ENCODE measurements around the gene RNF5.

The RNF5 gene

DNA sequence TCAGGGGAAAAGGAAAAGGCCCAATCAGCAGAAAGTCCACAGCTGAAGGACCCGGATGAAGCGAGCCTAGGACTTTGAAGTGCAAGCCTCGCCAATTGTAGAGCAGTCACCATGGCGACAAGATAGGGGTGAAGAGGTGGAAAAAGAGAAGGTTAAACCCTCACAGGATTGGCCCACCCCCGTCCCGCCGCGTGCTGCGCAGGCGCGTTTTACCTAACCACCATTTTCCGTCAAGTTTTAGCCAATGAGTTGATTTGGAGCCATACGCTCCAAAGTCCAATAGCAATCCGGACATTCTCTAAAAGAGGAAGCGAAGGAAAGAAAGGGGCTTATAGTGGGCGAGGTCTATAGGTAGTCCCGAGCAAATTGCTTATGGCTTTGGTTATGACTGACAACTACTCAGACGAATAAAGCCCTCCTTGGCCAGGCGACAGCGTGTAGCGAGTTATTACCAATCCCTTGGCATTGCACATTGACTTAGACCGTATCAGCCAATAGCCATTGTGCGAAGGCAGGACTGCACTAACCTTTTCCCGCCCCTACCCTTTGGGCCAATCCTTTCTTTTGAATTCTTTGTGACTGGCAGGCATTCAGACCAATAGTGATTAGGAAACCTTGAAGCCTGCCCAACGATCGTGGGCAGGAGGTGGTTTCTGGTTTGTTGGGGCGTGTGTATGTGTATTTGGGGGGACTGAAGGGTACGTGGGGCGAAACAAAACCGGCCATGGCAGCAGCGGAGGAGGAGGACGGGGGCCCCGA is at the start of gene RNF5:
Gene RNF5 (plus strand): TSS at position 618 of the 759 bp plus-strand sequence. CDS start 107 bp downstream, at position 725.
- peak; percentile 89 for DNase-seq (ENCODE audit: extremely low spot score)
- no peak for TF ChIP-seq FOXK2 (IDR thresholded peaks at IDR 0.05)
- TF ChIP-seq, protein P1, sequence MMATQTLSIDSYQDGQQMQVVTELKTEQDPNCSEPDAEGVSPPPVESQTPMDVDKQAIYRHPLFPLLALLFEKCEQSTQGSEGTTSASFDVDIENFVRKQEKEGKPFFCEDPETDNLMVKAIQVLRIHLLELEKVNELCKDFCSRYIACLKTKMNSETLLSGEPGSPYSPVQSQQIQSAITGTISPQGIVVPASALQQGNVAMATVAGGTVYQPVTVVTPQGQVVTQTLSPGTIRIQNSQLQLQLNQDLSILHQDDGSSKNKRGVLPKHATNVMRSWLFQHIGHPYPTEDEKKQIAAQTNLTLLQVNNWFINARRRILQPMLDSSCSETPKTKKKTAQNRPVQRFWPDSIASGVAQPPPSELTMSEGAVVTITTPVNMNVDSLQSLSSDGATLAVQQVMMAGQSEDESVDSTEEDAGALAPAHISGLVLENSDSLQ (IDR thresholded peaks at IDR 0.05) = peak; percentile 100
- TF ChIP-seq CTBP1 (IDR thresholded peaks at IDR 0.05; ENCODE audit: borderline replicate concordance) = no peak
- no peak for TF ChIP-seq SUZ12 (IDR thresholded peaks at IDR 0.05)
- no peak for TF ChIP-seq TARDBP (IDR thresholded peaks at IDR 0.05)
- peak; percentile 78 for TF ChIP-seq L3MBTL2 (conservative IDR thresholded peaks at IDR 0.05)
- no peak for TF ChIP-seq LEF1 (IDR thresholded peaks at IDR 0.05; ENCODE audit: borderline replicate concordance)
- TF ChIP-seq ZNF384 (IDR thresholded peaks at IDR 0.05) = no peak
- ChIA-PET POLR2A (interaction anchor here (0.9 to 4.9 kb wide), 19 partner anchors 10 to 794 kb away, joined by 3 to 153 read pairs (median 4); partner anchors contain the start of genes ATF6B, DDX39B, DXO and EGFL8), CTCF (interaction anchor here (0.9 to 1.2 kb wide), 2 partner anchors 19 to 61 kb away, joined by 4 read pairs; no protein-coding TSS in a partner anchor)

GRCh38 chr6:32128751-32129296 is 49.4 kb upstream of the RNF5 start:
- no peak for DNase-seq (ENCODE audit: extremely low spot score)
- ChIA-PET POLR2A (interaction anchor here (0.6 to 4.3 kb wide), 14 partner anchors 10 to 348 kb away, joined by 3 to 57 read pairs (median 8); partner anchors contain the start of genes AGPAT1, PBX2, PRRT1 and RNF5), CTCF (interaction anchor here (0.7 to 1.9 kb wide), 2 partner anchors 10 to 316 kb away, joined by 7 read pairs; no protein-coding TSS in a partner anchor)
- no peak for TF ChIP-seq L3MBTL2 (conservative IDR thresholded peaks at IDR 0.05)
- no peak for TF ChIP-seq LEF1 (IDR thresholded peaks at IDR 0.05; ENCODE audit: borderline replicate concordance)
- no peak for TF ChIP-seq FOXA1 (IDR thresholded peaks at IDR 0.05)
- no peak for TF ChIP-seq FOXK2 (IDR thresholded peaks at IDR 0.05)
- no peak for TF ChIP-seq SUZ12 (IDR thresholded peaks at IDR 0.05)
- no peak for TF ChIP-seq ARNT (IDR thresholded peaks at IDR 0.05)
- TF ChIP-seq TARDBP (IDR thresholded peaks at IDR 0.05) = no peak
- TF ChIP-seq, protein P1 (IDR thresholded peaks at IDR 0.05) = no peak
- TF ChIP-seq ELF4 (IDR thresholded peaks at IDR 0.05) = no peak
- TF ChIP-seq HDGF (IDR thresholded peaks at IDR 0.05; ENCODE audit: borderline replicate concordance) = no peak
- no peak for TF ChIP-seq FOXM1 (IDR thresholded peaks at IDR 0.05; ENCODE audit: borderline replicate concordance)
- TF ChIP-seq ZNF384 (IDR thresholded peaks at IDR 0.05) = no peak
- TF ChIP-seq CTBP1 (IDR thresholded peaks at IDR 0.05; ENCODE audit: borderline replicate concordance) = no peak
- no peak for TF ChIP-seq BHLHE40 (IDR thresholded peaks at IDR 0.05; ENCODE audit: borderline replicate concordance)
- no peak for TF ChIP-seq NFRKB (IDR thresholded peaks at IDR 0.05)
- TF ChIP-seq SP1 (IDR thresholded peaks at IDR 0.05) = no peak

DNA sequence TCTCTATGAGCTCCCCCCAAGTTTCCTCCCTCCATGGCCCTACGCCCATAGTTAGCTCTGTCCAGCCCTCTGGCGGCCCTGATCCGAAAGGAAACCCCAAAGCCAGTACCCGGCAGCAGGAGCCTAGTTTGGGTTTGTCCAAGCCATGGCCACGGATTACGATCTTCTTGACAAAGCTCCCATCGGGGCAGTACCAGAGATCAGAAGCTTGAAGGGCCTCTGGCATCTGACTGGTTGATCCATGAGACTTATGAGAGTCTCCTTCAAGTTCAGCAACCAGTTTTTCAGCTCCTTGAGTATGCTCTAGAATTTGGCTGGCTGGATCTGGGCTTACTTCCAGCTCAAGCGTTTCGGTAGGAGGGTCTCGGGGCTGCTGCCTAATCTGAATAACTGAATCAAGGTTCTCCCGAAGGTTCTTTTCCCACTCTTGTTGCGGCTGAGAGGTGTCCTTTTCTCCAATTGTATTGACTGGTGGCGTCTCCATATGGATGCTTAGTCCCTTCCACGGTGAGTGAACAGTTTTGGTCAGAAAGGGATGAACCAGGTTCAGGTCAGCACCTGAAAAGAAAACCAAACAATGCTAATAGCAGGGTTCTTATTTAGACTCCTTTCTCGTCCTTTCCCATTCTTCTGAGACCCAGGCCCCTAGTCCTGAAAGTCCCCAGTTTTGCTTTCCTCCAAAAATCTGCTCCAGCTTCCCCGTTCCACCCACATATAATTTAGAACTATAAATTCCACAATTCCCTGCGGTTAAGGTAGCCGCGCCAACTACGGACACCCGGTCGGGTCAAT is 48.7 kb upstream of the RNF5 start:
- no peak for DNase-seq (ENCODE audit: extremely low spot score)
- POLR2A ChIA-PET = interaction anchor here (1.0 to 4.3 kb wide), 17 partner anchors 9 to 842 kb away, joined by 3 to 57 read pairs (median 8); partner anchors contain the start of genes AGPAT1, PBX2, PRRT1 and RNF5
- CTCF ChIA-PET = interaction anchor here (1.9 kb wide), 1 partner anchor 11 kb away, joined by 7 read pairs; no protein-coding TSS in a partner anchor
- no peak for TF ChIP-seq NFRKB (IDR thresholded peaks at IDR 0.05)
- TF ChIP-seq HDGF (IDR thresholded peaks at IDR 0.05; ENCODE audit: borderline replicate concordance) = no peak
- no peak for TF ChIP-seq FOXK2 (IDR thresholded peaks at IDR 0.05)
- TF ChIP-seq ARNT (IDR thresholded peaks at IDR 0.05) = no peak
- TF ChIP-seq ZNF384 (IDR thresholded peaks at IDR 0.05) = no peak
- no peak for TF ChIP-seq LEF1 (IDR thresholded peaks at IDR 0.05; ENCODE audit: borderline replicate concordance)
- no peak for TF ChIP-seq CTBP1 (IDR thresholded peaks at IDR 0.05; ENCODE audit: borderline replicate concordance)
- TF ChIP-seq, protein P1 (IDR thresholded peaks at IDR 0.05) = no peak
- TF ChIP-seq FOXM1 (IDR thresholded peaks at IDR 0.05; ENCODE audit: borderline replicate concordance) = no peak
- TF ChIP-seq L3MBTL2 (conservative IDR thresholded peaks at IDR 0.05) = no peak
- TF ChIP-seq SP1 (IDR thresholded peaks at IDR 0.05) = no peak
- no peak for TF ChIP-seq SUZ12 (IDR thresholded peaks at IDR 0.05)

GRCh38 chr6:32131439-32131948 is 46.7 kb upstream of the RNF5 start:
- TF ChIP-seq TARDBP (IDR thresholded peaks at IDR 0.05) (no peak), HDGF (IDR thresholded peaks at IDR 0.05; ENCODE audit: borderline replicate concordance) (no peak), ELF4 (IDR thresholded peaks at IDR 0.05) (no peak), CTBP1 (IDR thresholded peaks at IDR 0.05; ENCODE audit: borderline replicate concordance) (no peak), SUZ12 (IDR thresholded peaks at IDR 0.05) (no peak), L3MBTL2 (conservative IDR thresholded peaks at IDR 0.05) (no peak), FOXK2 (IDR thresholded peaks at IDR 0.05) (no peak), NFRKB (IDR thresholded peaks at IDR 0.05) (no peak)
- ChIA-PET CTCF (no interaction called here), POLR2A (interaction anchor here (0.7 to 4.3 kb wide), 6 partner anchors 9 to 60 kb away, joined by 3 to 57 read pairs (median 12); partner anchors contain the start of genes AGPAT1 and PRRT1)
- DNase-seq (ENCODE audit: extremely low spot score) = no peak

DNA sequence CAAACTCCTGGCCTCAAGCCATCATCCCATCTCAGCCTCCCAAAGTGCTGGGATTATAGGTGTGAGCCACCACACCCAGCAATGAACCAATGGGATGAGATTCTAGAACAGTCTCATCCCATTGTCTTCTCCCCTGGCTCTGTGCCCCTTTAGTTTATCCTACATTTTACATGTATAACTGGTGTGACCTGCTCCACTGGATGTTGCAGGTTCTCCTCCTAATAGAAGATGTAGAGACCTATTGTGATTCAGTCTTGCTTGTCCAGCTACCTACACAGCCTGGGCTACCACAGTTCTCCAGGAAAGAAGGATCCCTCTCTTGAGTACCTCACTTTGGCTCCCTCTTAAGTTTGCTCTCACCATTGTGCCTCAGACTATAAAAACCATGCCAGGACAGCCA is 46.1 kb upstream of the RNF5 start:
- TF ChIP-seq ELF4 (IDR thresholded peaks at IDR 0.05) (no peak), SUZ12 (IDR thresholded peaks at IDR 0.05) (no peak), FOXA1 (IDR thresholded peaks at IDR 0.05) (no peak), FOXK2 (IDR thresholded peaks at IDR 0.05) (no peak), NFRKB (IDR thresholded peaks at IDR 0.05) (no peak), SP1 (IDR thresholded peaks at IDR 0.05) (no peak), BHLHE40 (IDR thresholded peaks at IDR 0.05; ENCODE audit: borderline replicate concordance) (no peak), ARNT (IDR thresholded peaks at IDR 0.05) (no peak), FOXM1 (IDR thresholded peaks at IDR 0.05; ENCODE audit: borderline replicate concordance) (no peak), LEF1 (IDR thresholded peaks at IDR 0.05; ENCODE audit: borderline replicate concordance) (no peak), ZNF384 (IDR thresholded peaks at IDR 0.05) (no peak), TARDBP (IDR thresholded peaks at IDR 0.05) (no peak), CTBP1 (IDR thresholded peaks at IDR 0.05; ENCODE audit: borderline replicate concordance) (no peak)
- TF ChIP-seq, protein P1 (IDR thresholded peaks at IDR 0.05) = no peak
- ChIA-PET CTCF (no interaction called here), POLR2A (no interaction called here)
- DNase-seq (ENCODE audit: extremely low spot score) = no peak

Data from HEK293T (cell line).